ENCODE results near the gene MYO5B.

DNA sequence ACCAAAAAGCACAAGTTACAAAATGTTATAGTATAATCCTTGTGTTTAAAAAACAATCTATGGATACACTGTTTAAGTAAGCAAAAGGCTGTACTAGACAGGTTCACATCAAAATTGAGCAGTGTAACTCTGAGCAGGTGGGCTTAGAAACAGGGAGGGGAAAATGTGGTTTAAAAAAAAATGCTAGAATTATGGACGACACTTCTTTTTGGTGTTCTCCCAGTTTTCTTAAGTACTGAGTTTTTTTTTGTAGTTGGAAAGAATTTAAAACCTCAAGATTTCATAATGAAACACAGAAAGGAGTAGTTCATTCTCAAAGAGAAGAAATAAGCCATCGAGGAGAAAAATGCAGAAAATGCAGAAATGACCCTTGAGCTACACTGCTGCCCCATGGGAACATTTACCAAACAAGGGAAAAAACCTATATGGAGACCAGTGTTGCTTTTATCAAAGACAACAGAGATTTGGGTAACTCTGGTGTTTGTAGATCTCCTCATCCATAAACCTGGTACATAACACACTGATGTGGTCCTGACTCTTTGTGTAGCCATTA is 100.7 kb downstream of the MYO5B start:
- TF ChIP-seq KDM1A (IDR thresholded peaks at IDR 0.05), result no peak
- no peak for TF ChIP-seq RB1 (IDR thresholded peaks at IDR 0.05; ENCODE audit: low read depth)
- TF ChIP-seq, protein P1, sequence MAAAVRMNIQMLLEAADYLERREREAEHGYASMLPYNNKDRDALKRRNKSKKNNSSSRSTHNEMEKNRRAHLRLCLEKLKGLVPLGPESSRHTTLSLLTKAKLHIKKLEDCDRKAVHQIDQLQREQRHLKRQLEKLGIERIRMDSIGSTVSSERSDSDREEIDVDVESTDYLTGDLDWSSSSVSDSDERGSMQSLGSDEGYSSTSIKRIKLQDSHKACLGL (CRISPR knock-in tag; IDR thresholded peaks at IDR 0.05; ENCODE audit: borderline replicate concordance, poor library complexity, severe bottlenecking), result no peak
- TF ChIP-seq, protein P2, sequence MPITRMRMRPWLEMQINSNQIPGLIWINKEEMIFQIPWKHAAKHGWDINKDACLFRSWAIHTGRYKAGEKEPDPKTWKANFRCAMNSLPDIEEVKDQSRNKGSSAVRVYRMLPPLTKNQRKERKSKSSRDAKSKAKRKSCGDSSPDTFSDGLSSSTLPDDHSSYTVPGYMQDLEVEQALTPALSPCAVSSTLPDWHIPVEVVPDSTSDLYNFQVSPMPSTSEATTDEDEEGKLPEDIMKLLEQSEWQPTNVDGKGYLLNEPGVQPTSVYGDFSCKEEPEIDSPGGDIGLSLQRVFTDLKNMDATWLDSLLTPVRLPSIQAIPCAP (CRISPR knock-in tag; IDR thresholded peaks at IDR 0.05; ENCODE audit: borderline replicate concordance), result no peak
- TF ChIP-seq EP300 (IDR thresholded peaks at IDR 0.05; ENCODE audit: low read length), result no peak
- no peak for TF ChIP-seq CHD1 (IDR thresholded peaks at IDR 0.05; ENCODE audit: low read length)
- TF ChIP-seq, protein P3, sequence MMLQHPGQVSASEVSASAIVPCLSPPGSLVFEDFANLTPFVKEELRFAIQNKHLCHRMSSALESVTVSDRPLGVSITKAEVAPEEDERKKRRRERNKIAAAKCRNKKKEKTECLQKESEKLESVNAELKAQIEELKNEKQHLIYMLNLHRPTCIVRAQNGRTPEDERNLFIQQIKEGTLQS (IDR thresholded peaks at IDR 0.05), result no peak
- TF ChIP-seq, protein P3 (CRISPR knock-in tag; conservative IDR thresholded peaks at IDR 0.05), result no peak
